ENCODE measurements around the gene LRCH1. TPM values are rescaled to one million over a fixed set of nuclear protein-coding genes. Genes with fewer than 3 reads are reported as not detected.

Gene LRCH1
- total and polyA plus RNA-seq, 2 experiments from 2014 or later = 3.9 to 9.2 TPM

- TF ChIP-seq ZNF462 (CRISPR knock-in tag; IDR thresholded peaks at IDR 0.05) (no peak), ETS1 (IDR thresholded peaks at IDR 0.05) (no peak), POLR2AphosphoS5 (IDR thresholded peaks at IDR 0.05; ENCODE audit: low read depth) (no peak), ZNF114 (CRISPR knock-in tag; IDR thresholded peaks at IDR 0.05) (no peak), JUNB (IDR thresholded peaks at IDR 0.05; ENCODE audit: unreplicated experiment) (no peak), CREB1 (CRISPR knock-in tag; IDR thresholded peaks at IDR 0.05; ENCODE audit: low read depth) (no peak), STAT1 (IDR thresholded peaks at IDR 0.05; ENCODE audit: unreplicated experiment) (no peak), ZNF331 (CRISPR knock-in tag; IDR thresholded peaks at IDR 0.05; ENCODE audit: low read depth) (no peak)
These were observed 244.7 kb downstream of the LRCH1 start (continued) for GRCh38 chr13:46797501-46798237.

GRCh38 chr13:46799139-46799538 is 246.2 kb downstream of the LRCH1 start:
- no peaks in the 10 kb centered on the region for H3F3A ChIP-seq (replicated peaks; ENCODE audit: low read depth)
- no peaks in the 10 kb centered on the region for H4K20me1 ChIP-seq (replicated peaks; ENCODE audit: insufficient read depth)
- no peak overlapping the region for H3K4me2 ChIP-seq
- no peaks in the 10 kb centered on the region for H3K27me3 ChIP-seq (ENCODE audit: insufficient read depth)
- H3K27ac ChIP-seq (ENCODE audit: low read depth) = no peak overlapping the region
- H2AFZ ChIP-seq = no peak overlapping the region
- H3K9me2 ChIP-seq (ENCODE audit: insufficient read depth) = peaks cover 8% of the 10 kb centered on the region
- H3K36me3 ChIP-seq (ENCODE audit: insufficient read depth) = no peaks in the 10 kb centered on the region
- no peak overlapping the region for H3K4me3 ChIP-seq
- DNase-seq (ENCODE audit: low spot score) = no peak
- peaks cover 14% of the 10 kb centered on the region for H3K79me2 ChIP-seq (replicated peaks; ENCODE audit: insufficient read depth)
- no peak overlapping the region for H3K27ac Mint-ChIP-seq
- peaks cover 6% of the 10 kb centered on the region for H3K27me3 Mint-ChIP-seq (ENCODE audit: insufficient read depth, low read depth, poor library complexity)
- H3K36me3 Mint-ChIP-seq (ENCODE audit: low read depth) = no peaks in the 10 kb centered on the region; the same call in 2 of the 3 replicates
- H3K4me1 Mint-ChIP-seq = peaks cover 24% of the 10 kb centered on the region
- H3K4me3 Mint-ChIP-seq = no peak overlapping the region
- no peaks in the 10 kb centered on the region; the same call in 2 of the 3 replicates for H3K9me3 Mint-ChIP-seq
- H3K4me1 ChIP-seq (ENCODE audit: insufficient read depth) = peaks cover 21% of the 10 kb centered on the region
- no peak for ATAC-seq
- no peak for TF ChIP-seq ZNF114 (CRISPR knock-in tag; IDR thresholded peaks at IDR 0.05)
- TF ChIP-seq, protein P1, sequence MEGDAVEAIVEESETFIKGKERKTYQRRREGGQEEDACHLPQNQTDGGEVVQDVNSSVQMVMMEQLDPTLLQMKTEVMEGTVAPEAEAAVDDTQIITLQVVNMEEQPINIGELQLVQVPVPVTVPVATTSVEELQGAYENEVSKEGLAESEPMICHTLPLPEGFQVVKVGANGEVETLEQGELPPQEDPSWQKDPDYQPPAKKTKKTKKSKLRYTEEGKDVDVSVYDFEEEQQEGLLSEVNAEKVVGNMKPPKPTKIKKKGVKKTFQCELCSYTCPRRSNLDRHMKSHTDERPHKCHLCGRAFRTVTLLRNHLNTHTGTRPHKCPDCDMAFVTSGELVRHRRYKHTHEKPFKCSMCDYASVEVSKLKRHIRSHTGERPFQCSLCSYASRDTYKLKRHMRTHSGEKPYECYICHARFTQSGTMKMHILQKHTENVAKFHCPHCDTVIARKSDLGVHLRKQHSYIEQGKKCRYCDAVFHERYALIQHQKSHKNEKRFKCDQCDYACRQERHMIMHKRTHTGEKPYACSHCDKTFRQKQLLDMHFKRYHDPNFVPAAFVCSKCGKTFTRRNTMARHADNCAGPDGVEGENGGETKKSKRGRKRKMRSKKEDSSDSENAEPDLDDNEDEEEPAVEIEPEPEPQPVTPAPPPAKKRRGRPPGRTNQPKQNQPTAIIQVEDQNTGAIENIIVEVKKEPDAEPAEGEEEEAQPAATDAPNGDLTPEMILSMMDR (conservative IDR thresholded peaks at IDR 0.05; ENCODE audit: low read depth in 2 of 2) = no peak
- no peak for TF ChIP-seq STAT1 (IDR thresholded peaks at IDR 0.05; ENCODE audit: unreplicated experiment)
- TF ChIP-seq ZNF331 (CRISPR knock-in tag; IDR thresholded peaks at IDR 0.05; ENCODE audit: low read depth) = no peak
- TF ChIP-seq REST (IDR thresholded peaks at IDR 0.05; ENCODE audit: unreplicated experiment) = no peak
- TF ChIP-seq JUNB (IDR thresholded peaks at IDR 0.05; ENCODE audit: unreplicated experiment) = no peak
